AG08395 (cell line): ENCODE data around the gene SIGLECL1.
"Not testable (repeated sequence)": the region's sequence is repeated elsewhere in the genome, so short reads cannot be mapped to it uniquely, and the experiment has no call there.

Source experiments
- DNase-seq: peaks from one replicate; pipeline ENCODE4 v3.0.0; 2012; ENCODE audit warnings: mixed read lengths, low spot score

Gene SIGLECL1

DNA sequence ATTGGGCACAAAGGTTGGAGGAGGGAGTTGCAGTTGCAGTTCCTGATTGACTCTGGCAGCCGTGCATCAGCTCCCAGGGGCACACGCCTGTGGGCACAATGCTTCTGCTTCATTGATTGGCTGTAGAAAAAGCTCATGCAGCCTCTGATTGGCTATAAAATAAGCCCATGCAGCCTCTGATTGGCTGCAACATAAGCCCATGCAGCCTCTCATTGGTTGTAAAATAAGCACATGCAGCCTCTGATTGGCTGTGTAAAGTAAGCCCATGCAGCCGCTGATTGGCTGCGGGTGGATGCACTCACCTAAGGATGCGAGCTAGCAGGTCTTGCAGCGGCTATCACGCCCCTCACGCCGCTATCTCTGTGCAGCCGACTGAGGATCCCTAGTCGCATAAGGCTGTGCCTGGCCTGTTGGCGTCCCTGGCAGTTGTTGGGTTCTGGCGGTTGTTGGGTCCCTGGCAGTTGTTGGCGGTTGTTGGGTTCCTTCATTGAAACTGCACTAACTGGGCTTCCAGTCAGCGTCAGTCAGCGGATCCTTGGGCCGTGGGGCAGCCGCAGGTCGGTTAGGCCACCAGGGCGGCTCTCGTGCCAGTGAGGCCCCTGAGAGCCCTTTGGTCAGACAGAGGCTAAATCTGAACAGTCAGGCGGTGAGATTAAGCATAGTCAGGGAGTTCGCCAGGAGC lies at the start of gene SIGLECL1:
TSS of gene SIGLECL1 (plus strand) at position 295 of the 682 bp plus-strand sequence. CDS start 12,993 bp downstream, outside the sequence.
- no peak for DNase-seq

DNA sequence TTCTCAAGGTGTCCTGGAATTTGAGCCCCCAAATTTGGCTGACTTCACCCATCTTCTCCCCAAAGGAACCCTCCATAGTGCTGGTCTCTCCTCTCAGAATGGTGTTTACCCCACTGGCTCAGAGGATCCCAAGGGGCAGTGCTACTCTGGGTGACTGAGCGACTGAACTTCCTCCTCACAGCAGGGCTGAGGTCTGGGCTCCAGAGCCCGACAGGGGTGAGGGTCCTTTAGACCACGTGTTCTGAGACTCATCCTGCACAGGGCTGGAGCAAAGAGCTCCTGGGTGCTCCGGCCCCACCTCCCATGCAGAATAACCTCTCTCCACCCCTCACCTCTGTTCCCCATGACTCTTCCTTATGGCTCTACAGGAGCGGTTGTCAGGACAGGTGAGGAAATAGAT lies 49.2 kb upstream of the SIGLECL1 start:
- DNase-seq, result no peak

DNA sequence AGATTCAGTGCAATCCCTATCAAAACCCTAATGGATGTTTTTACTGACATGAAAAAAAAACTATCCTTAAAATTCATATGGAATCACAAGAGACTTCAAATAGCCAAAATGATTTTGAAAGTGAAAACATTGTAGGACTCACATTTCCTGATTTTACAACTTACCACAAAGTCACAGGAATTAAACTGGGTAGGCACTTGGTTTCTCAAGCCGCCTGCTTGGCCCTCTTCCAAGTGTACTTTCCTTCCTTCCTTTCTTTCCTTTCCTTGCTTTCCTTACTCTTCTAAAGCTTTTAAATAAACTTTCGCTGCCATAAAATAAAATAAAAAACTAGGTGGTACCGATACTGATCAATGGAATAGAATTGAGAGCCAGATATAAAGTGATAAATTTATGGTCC lies 47.0 kb upstream of the SIGLECL1 start:
- no peak for DNase-seq

DNA sequence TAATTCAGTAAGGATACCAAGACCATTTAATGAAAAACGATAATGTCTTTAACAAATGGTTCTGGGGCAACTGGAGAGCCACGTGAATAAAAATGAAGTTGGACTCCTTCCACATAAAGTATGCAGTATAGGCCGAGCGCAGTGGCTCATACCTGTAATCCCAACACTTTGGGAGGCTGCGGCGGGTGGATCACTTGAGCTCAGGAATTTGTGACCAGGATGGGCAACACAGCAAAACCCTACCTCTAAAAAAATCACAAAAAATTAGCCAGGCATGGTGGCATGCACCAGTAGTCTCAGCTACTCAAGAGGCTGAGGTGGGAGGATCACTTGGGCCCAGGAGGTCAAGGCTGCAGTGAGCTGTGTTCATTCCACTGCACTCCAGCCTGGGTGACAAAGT lies 46.6 kb upstream of the SIGLECL1 start:
- DNase-seq, result no peak

DNA sequence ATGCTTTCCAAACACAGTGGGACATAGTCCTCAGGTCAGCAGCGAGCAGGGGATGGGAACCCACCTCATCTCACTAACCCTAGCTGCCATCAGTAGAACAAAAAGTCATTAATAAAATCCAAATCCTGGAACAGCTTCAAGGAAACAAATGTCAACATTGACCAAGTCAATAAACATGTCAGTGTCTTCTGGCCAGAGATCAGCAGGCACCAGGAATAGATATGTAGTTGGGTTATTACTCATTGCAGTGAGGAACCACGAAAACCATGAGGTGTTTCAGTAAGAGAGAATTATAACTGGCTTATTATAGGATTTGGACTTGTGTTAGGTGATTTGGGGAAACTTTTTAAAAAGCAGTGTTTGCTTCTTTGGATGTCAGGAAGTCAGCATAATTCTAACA lies 43.1 kb upstream of the SIGLECL1 start:
- DNase-seq, result no peak

DNA sequence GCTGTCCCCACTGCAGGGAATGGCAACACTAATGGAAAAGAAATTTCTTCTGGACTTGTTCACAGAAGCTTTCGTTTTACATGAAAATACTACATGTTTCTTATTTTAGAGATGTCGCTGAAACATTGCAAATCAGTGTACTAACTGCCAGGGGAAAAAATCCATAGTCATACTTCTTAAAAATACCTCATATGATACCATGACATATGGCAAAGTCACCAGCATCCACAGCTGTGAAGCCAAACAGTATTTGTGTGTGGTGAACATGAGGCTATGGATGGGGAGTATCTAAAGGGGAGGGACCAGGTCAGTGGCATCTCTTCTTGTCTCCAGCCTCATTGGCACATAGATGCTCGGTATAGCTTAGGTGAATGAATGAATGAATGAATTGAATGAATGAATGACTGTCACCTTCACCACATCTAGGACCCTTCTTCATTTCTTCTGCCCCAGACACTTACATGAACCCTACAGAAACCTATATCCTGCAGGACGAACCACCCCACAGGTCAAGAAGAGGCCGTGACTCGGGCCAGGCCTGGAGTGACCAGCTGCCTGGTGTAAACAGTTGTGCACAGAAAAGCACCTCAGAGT lies 40.6 kb upstream of the SIGLECL1 start:
- DNase-seq, result no peak

DNA sequence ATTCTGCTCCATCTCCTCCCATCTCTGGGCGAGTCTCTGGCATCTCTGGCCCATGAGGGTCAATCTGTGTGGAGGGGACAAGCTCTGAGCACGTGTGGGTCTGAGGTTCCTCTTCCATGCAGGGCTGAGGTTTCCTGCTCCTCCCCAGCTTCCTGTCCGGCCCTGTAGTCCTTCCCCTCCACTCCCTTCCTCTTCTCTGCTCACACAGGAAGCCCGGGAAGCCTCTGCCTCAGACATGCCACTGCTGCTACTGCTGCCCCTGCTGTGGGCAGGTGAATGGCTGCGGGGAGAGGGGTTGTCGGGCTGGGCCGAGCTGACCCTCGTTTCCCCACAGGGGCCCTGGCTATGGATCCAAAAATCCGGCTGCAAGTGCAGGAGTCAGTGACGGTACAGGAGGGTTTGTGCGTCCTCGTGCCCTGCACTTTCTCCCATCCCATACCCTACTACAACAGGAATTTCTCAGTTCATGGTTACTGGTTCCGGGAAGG lies 40.0 kb upstream of the SIGLECL1 start:
- not testable (repeated sequence) for DNase-seq

DNA sequence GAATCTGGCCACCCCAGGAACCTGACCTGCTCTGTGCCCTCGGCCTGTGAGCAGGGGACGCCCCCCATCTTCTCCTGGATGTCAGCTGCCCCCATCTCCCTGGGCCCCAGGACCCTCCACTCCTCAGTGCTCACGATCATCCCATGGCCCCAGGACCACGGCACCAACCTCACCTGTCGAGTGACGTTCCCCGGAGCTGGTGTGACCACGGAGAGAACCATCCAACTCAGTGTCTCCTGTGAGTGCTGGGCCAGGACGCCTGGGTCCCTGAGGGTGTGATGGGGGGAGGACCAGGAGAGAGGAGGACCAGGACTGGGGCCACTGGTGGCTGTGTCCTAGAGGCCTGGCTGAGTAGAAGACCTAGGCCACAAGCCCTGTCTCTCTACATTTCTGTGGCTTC lies 39.0 kb upstream of the SIGLECL1 start:
- DNase-seq, result no peak

DNA sequence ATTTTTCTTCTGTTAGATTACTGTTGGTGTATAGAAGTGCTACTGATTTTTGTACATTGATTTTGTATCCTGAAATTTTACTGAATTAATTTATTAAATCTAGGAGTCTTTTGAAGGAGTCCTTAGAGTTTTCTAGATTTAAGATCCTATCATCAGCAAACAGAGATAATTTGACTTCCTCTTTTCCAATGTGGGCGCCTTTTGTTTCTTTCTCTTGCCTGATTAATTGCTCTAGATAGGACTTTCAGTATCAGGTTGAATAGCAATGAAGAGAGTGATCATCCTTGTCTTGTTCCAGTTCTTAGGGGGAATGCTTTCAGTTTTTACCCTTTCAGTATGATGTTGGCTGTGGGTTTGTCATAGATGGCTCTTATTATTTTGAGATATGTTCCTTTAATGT lies 31.6 kb upstream of the SIGLECL1 start:
- no peak for DNase-seq

DNA sequence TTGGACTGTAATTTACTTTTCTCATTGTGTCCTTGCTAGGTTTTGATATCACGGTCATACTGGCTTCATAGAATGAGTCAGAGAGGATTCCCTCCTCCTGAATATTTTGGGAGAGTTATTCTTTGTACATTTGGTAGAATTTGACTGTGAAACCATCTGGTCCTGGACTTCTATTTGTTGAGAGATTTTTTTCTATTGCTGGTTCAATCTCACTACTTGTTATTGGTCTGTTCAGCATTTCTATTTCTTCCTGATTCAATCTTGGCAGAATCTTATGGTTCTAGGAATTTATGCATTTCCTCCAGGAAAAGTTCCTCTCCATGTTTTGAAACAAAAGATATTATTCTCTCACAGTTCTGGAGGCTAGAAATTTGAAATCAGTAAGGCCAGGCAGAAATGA lies 30.9 kb upstream of the SIGLECL1 start:
- no peak for DNase-seq

DNA sequence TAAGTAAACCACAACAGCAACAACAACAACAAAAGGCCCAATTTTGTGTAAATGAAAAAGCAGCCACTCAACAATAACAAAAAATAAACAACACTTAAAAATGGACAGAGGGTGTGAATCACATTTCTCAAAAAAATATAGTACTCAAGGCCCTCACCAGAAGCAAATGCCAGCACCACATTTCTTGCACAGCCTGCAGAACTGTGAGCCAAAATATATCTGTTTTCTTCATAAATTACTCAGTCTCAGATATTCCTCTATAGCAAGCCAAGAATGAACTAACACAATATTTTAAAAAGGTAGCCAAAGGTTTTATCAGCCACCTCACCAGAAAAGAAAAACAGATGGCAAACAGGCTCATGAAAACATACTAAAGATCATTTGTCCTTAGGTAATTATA lies 29.9 kb upstream of the SIGLECL1 start:
- DNase-seq, result no peak

DNA sequence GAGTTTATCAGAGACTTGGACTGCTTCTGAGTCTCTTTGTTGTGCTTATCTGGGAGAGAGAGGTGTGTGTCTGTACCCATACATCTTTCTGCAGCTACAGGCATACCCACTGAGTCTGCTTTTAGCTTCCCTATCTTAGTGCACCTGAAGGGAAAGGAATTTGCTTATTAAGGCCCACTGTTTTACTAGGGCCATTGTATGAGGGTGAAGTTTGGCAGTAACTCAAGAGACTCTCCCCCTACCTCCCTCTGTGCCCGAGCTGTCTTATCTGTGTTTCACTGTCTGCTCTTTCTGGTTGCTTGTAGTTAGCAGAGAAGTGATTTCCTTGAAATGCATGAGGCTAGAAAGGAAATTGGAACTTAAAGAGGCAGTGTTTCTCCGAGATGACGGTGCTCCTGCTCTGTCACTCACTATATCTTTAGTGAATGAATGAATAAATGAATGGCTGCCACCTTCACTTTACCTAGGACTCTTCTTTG lies 26.7 kb upstream of the SIGLECL1 start:
- DNase-seq, result no peak

DNA sequence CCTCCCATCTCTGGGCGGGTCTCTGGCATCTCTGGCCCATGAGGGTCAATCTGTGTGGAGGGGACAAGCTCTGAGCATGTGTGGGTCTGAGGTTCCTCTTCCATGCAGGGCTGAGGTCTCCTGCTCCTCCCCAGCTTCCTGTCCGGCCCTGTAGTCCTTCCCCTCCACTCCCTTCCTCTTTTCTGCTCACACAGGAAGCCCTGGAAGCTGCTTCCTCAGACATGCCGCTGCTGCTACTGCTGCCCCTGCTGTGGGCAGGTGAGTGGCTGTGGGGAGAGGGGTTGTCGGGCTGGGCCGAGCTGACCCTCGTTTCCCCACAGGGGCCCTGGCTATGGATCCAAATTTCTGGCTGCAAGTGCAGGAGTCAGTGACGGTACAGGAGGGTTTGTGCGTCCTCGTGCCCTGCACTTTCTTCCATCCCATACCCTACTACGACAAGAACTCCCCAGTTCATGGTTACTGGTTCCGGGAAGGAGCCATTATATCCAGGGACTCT lies 25.9 kb upstream of the SIGLECL1 start, which contains the start of gene CD33:
TSS of gene CD33 (plus strand) at position 183 of the 496 bp plus-strand sequence. CDS start at position 222, 39 bp downstream.
- DNase-seq, result not testable (repeated sequence)

DNA sequence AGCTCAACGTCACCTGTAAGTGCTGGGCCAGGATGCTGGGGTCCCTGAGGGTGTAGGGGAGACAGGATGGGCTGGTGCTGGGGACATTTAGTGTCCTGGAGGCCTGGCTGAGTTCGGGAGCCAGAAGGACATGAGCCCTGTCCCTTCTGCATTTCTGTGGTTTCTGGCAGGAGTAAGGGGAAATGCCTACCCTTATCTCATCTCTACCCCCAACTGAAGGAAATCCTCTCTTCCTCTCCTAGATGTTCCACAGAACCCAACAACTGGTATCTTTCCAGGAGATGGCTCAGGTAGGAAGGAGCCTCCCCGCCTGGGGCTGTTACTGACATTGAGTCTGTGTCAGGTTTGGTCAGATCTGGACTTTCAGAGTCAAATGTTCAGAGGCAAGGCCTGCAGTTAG lies 24.8 kb upstream of the SIGLECL1 start:
- DNase-seq, result no peak

DNA sequence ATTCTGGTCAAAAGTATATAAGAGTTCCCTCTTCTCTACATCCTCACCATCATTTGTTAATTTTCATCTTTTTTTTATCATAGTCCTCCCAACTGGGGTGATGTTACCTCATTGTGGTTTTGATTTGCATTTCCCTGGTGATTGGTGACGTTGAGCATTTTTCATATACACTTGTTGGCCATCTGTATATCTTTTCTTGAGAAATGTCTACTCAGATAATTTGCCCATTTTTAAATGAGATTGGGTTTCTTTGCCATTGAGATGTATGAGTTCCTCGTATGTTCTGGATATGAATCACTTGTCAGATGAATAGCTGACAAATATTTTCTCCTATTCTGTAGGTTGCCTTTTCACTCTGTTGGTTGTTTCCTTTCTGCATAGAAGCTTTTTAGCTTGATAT lies 23.6 kb upstream of the SIGLECL1 start:
- DNase-seq, result no peak

DNA sequence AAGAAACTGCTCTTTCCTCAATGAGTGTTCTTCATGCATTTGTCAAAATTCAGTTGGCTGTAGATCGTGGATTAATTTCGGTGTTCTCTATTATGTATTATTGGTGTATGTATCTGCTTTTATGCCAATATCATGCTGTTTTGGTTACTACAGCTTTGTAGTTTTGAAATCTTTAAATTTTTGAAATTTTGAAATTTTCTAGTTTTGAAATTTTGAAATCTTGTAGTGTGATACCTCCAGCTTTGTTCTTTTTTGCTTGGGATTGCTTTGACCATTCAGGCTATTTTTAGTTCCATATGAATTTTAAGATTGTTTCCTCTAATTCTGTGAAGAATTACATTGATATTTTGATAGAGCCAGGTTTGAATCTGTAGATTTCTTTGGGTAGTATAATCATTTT lies 22.9 kb upstream of the SIGLECL1 start:
- DNase-seq, result no peak

DNA sequence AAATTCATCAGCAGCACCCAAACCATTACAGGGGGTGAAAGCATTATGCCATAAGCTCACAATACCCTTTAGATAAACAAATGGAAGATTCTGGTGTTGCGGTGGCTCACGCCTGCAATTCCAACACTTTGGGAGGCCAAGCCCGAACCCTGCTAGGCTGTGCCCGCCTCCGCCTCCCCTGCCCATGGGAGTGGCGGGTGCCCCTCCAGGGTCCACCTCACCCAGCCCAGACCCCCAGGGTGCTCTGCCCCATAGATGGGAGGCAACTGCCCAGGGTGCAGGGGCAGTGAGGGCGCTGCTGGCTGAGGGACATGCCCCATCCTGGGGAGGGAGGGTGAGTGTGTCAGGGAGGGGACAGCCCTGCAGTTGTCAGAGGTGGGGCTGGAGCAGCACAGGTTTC lies 10.0 kb upstream of the SIGLECL1 start:
- DNase-seq, result no peak

DNA sequence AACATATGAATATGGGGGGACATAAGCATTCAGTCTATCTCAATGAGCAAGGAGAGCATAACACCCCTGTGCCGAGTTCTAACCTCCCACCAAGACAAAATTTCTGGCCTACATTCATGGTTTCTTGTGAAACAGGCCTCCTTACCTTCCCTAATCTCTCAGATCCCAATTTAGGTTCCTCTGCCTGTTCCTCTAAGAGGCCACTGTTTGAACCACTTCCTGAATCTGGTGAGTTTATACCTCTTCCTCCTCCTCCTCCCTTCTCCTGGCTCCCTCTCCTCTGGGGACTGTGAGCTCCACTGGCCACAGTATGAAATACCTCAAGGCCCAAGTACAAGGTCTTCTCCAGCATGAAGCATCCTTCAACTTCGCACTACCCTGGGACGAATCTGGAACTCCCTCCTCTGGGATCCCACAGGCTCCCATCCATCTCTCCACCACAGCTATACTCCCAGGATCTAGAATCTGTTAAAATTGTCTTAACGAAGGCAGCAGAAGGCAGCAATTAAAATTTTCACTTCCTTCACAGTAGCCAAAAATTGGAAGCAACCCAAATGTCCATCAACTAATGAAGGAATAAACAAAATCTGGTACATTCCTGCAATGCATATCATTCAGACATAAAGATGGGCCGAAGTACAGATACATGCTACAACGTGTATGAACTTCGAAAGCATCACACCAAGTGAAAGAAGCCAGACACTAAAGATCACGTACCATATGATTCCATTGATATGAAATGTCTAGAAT lies 7.8 kb upstream of the SIGLECL1 start:
- DNase-seq, result no peak

DNA sequence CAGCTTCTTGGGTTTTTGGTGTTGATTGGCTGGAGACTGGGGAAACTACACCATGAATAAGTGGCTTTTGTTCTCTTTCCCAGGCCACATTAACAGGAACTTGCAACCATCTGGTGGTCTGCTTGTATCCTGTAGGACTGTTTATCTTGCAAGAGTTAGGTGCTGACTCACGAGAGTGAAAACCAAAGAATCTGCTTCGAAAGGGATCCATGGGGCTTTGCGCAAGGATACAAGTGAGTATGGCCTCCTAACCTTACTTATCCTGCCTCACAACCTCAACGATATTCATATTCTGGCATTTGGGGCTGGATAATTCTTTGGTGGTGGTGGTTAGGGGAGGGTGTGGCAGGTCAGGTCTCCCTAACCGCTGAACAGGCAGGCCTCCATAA lies 4.7 kb upstream of the SIGLECL1 start:
- no peak for DNase-seq

DNA sequence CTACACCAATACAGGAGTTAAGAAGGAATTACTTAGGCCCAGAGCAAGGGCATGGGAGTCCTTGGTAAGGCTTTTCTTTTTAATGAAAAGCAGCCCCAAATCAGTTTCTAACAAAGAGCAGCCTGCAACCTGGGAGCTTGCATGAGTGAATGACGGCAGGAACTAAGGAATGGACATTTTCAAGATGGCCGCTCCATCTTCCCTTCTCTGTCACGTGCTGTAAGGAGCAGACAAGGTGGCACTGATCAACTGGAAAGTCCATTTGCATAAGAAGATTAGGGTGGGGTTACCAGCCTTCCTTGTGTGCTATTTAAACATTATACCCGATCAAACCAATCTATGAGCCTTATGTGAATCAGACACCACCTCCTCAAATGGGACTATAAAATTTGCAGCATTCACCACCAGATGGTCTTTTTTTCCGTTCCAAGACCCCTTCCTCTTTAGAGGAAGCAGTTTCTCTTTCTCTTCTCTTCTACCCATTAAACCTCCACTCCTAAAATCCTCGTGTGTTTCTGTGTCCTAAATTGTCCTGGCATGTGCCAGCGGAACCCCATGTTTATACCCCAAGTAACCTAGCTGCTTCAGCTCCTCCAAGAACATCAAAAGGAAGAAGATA lies 2.8 kb upstream of the SIGLECL1 start:
- DNase-seq, result no peak

DNA sequence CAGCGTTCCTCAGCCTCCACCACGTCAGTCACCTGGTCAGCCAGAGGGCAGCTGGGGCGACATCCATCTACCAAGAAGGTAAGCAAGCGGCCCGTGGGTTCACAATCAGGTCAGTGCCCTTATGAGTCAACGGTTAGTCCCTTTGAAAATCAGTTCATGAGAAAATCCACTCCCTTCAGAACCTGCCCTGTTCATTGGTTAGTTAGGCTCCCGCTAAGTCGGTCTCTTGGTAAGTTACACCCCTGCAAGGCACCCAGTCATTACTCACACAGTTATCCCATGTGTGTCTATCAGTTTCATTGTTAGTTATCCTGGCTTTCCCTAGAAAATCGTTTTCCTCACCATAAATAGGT lies 564 bp downstream of the SIGLECL1 start:
- DNase-seq, result no peak

DNA sequence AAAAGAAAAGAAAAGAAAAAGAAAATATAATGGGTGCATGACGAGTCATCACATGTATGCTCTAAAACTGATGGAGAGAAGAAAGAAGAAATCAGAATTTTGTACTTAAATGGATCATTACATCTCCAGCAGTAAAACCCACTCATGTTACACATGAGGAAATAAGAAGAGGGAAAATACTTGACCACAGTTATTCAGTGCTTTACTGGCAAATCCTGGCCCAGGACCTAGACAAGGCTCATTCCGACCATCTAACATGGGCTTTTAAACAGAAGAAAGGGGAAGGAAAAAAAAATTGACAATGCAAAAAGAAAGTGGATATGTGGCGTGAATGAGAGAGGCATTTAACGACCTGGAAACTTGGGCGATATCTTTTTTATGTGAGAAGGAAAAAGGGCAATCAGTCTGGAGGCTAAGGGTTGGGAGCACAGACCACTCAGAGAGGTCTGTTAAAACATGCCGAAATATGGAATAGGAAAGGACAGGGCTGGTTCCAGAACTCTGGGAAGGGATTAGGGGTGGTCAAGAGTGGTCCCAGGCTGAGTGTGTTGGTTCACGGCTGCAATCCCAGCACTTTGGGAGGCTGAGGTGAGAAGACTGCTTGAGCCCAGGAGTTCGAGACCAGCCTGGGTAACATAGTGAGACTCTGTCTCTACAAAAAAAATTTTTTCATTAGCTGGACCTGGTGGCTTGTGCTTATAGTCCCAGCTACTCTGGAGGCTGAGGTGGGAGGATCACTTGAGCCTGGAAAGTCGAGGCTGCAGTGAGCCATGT lies 1.6 kb downstream of the SIGLECL1 start:
- DNase-seq, result no peak
